H9 (cell line): ENCODE measurements around the gene ZC3HAV1. TPM values are rescaled to one million over a fixed set of nuclear protein-coding genes. Genes with fewer than 3 reads are reported as not detected.

Source experiments
- DNase-seq: peaks from one replicate; pipeline ENCODE4 v3.0.0-alpha.2; 2017
- H2AFZ ChIP-seq: one replicate; pipeline ENCODE4 v1.6.1; 2013; ENCODE audit warnings: mild to moderate bottlenecking, low read length, control low read depth, moderate library complexity
- H2AK5ac ChIP-seq: 2 replicates; pipeline ENCODE4 v1.6.1; 2013; ENCODE audit warnings: low read length, control low read depth, mixed read lengths; ENCODE audit not compliant: insufficient read length
- H2BK120ac ChIP-seq: one replicate; pipeline ENCODE4 v1.6.1; 2013; ENCODE audit warnings: low read depth, mild to moderate bottlenecking, low read length, control low read depth, inconsistent platforms; ENCODE audit not compliant: poor library complexity, severe bottlenecking
- H2BK12ac ChIP-seq: 2 replicates; pipeline ENCODE4 v1.6.1; 2013; ENCODE audit warnings: low read length, control low read depth, mixed read lengths, low read depth; ENCODE audit not compliant: insufficient read length
- H2BK15ac ChIP-seq: 2 replicates; pipeline ENCODE4 v1.6.1; 2013; ENCODE audit warnings: low read depth, low read length, control low read depth
- H2BK20ac ChIP-seq: one replicate; pipeline ENCODE4 v1.6.1; 2013; ENCODE audit warnings: low read depth, mild to moderate bottlenecking, low read length, control low read depth, inconsistent platforms; ENCODE audit not compliant: poor library complexity, severe bottlenecking
- H2BK5ac ChIP-seq: 2 replicates; pipeline ENCODE4 v1.6.1; 2013; ENCODE audit warnings: low read length, control low read depth, mixed read lengths; ENCODE audit not compliant: insufficient read length
- H3K14ac ChIP-seq: 2 replicates; pipeline ENCODE4 v1.6.1; 2013; ENCODE audit warnings: low read length, control low read depth; ENCODE audit not compliant: insufficient read depth
- H3K18ac ChIP-seq: 2 replicates; pipeline ENCODE4 v1.6.1; 2013; ENCODE audit warnings: low read depth, mild to moderate bottlenecking, mixed read lengths, low read length, control low read depth; ENCODE audit not compliant: insufficient read length
- H3K23ac ChIP-seq: 2 replicates; pipeline ENCODE4 v1.6.1; 2013; ENCODE audit warnings: low read length, control low read depth, mixed read lengths, low read depth; ENCODE audit not compliant: insufficient read length
- H3K23me2 ChIP-seq: 2 replicates; pipeline ENCODE4 v1.6.1; 2013; ENCODE audit warnings: low read depth, mild to moderate bottlenecking, mixed read lengths, low read length, control low read depth; ENCODE audit not compliant: insufficient read length, poor library complexity, severe bottlenecking
- H3K27ac ChIP-seq: 2 replicates; pipeline ENCODE4 v1.5.1; 2013; ENCODE audit warnings: low read length, control low read depth, mixed read lengths, low read depth; ENCODE audit not compliant: insufficient read length
- H3K27me3 ChIP-seq: 2 replicates; pipeline ENCODE4 v1.6.1; 2013; ENCODE audit warnings: low read length, control low read depth, inconsistent platforms; ENCODE audit not compliant: insufficient read depth
- H3K4ac ChIP-seq: 2 replicates; pipeline ENCODE4 v1.6.1; 2013; ENCODE audit warnings: low read depth, mild to moderate bottlenecking, control low read depth, inconsistent platforms, low read length, moderate library complexity
- H3K4me1 ChIP-seq: 2 replicates; pipeline ENCODE4 v1.6.1; 2013; ENCODE audit warnings: low read length, control low read depth, inconsistent platforms; ENCODE audit not compliant: insufficient read depth
- H3K4me2 ChIP-seq: 2 replicates; pipeline ENCODE4 v1.6.1; 2013; ENCODE audit warnings: low read length, control low read depth, mixed read lengths; ENCODE audit not compliant: insufficient read length, insufficient read depth
- H3K56ac ChIP-seq: 2 replicates; pipeline ENCODE4 v1.6.1; 2013; ENCODE audit warnings: low read depth, mild to moderate bottlenecking, mixed read lengths, low read length, control low read depth; ENCODE audit not compliant: insufficient read length
- H3K79me1 ChIP-seq: 2 replicates; pipeline ENCODE4 v1.6.1; 2013; ENCODE audit warnings: low read depth, mild to moderate bottlenecking, moderate library complexity, low read length, control low read depth, inconsistent platforms; ENCODE audit not compliant: insufficient read depth, poor library complexity, severe bottlenecking
- H3K79me2 ChIP-seq: 2 replicates; pipeline ENCODE4 v1.6.1; 2013; ENCODE audit warnings: low read length, control low read depth, inconsistent platforms; ENCODE audit not compliant: insufficient read depth
- H3K9ac ChIP-seq: 2 replicates; pipeline ENCODE4 v1.6.1; 2013; ENCODE audit warnings: low read length, control low read depth, mixed read lengths; ENCODE audit not compliant: insufficient read length; ENCODE audit errors: extremely low read depth
- H3K9me3 ChIP-seq: one replicate; pipeline ENCODE4 v1.6.1; 2013; ENCODE audit warnings: low read depth, low read length, inconsistent platforms; ENCODE audit not compliant: control insufficient read depth
- H3T11ph ChIP-seq: one replicate; pipeline ENCODE4 v1.6.1; 2013; ENCODE audit warnings: mild to moderate bottlenecking, low read length, control low read depth, inconsistent platforms
- H4K20me1 ChIP-seq: one replicate; pipeline ENCODE4 v1.6.1; 2013; ENCODE audit not compliant: control insufficient read depth, insufficient read length, insufficient read depth
- H4K5ac ChIP-seq: 2 replicates; pipeline ENCODE4 v1.6.1; 2013; ENCODE audit warnings: low read depth, mild to moderate bottlenecking, mixed read lengths, low read length, control low read depth; ENCODE audit not compliant: insufficient read length
- H4K8ac ChIP-seq: replicated peaks from 2 replicates; pipeline ENCODE4 v1.6.1; 2013; ENCODE audit warnings: low read length, control low read depth, mixed read lengths, low read depth; ENCODE audit not compliant: insufficient read length
- H4K91ac ChIP-seq: 2 replicates; pipeline ENCODE4 v1.6.1; 2013; ENCODE audit warnings: low read depth, mild to moderate bottlenecking, moderate library complexity, mixed read lengths, low read length, control low read depth; ENCODE audit not compliant: insufficient read length
- H3K27ac Mint-ChIP-seq, 3 experiments: 2 replicates in 2 of 3; 3 replicates in 1 of 3; pipeline ENCODE4 v1.8.0; 2020 to 2021; ENCODE audit warnings: mixed read lengths in 3 of 3, mild to moderate bottlenecking in 1 of 3, moderate library complexity in 1 of 3
- H3K27me3 Mint-ChIP-seq: 2 replicates; pipeline ENCODE4 v1.8.0; 2021; ENCODE audit warnings: low read depth, mild to moderate bottlenecking, moderate library complexity, mixed read lengths
- H3K36me3 Mint-ChIP-seq, 3 experiments: 2 replicates in 2 of 3; 3 replicates in 1 of 3; pipeline ENCODE4 v1.8.0; 2020 to 2021; ENCODE audit warnings: low read depth in 3 of 3, mixed read lengths in 3 of 3; ENCODE audit not compliant: insufficient read depth in 1 of 3
- H3K4me1 Mint-ChIP-seq, 2 experiments: 2 replicates each; pipeline ENCODE4 v1.8.0; 2020; ENCODE audit warnings: mixed read lengths in 2 of 2
- H3K4me3 Mint-ChIP-seq, 2 experiments: 2 replicates in 1 of 2; 3 replicates in 1 of 2; pipeline ENCODE4 v1.8.0; 2020 to 2021; ENCODE audit warnings: mild to moderate bottlenecking in 2 of 2, mixed read lengths in 2 of 2, moderate library complexity in 1 of 2
- H3K9me3 Mint-ChIP-seq, 2 experiments: 2 replicates in 1 of 2; 3 replicates in 1 of 2; pipeline ENCODE4 v1.8.0; 2020; ENCODE audit warnings: mild to moderate bottlenecking in 2 of 2, mixed read lengths in 2 of 2, moderate library complexity in 1 of 2
- WGBS: extraction: QIAGEN DNeasy Blood & Tissue Kit; methylation state at CpG from one replicate; pipeline ENCODE4 v1.1.7; 2013; ENCODE audit warnings: missing lambda C conversion rate, low lambda C conversion rate, mixed read lengths; ENCODE audit not compliant: insufficient read length; ENCODE audit errors: extremely low coverage; 5-methylcytosine and 5-hydroxymethylcytosine counted together
- total RNA-seq: library from RNA; stranded (reverse); gene quantifications from 2 replicates; pipeline ENCODE4 v1.2.1, GENCODE V29; 2021
- TF ChIP-seq, protein P1 (sequence below): fragments of 200-600 bp; sonication (generic); conservative IDR thresholded peaks from 3 replicates; pipeline ENCODE4 v1.8.0; 2021; ENCODE audit warnings: antibody characterized with exemption, mild to moderate bottlenecking

Gene ZC3HAV1
- total RNA-seq, 1 experiment from 2014 or later, result 32.8 TPM

DNA sequence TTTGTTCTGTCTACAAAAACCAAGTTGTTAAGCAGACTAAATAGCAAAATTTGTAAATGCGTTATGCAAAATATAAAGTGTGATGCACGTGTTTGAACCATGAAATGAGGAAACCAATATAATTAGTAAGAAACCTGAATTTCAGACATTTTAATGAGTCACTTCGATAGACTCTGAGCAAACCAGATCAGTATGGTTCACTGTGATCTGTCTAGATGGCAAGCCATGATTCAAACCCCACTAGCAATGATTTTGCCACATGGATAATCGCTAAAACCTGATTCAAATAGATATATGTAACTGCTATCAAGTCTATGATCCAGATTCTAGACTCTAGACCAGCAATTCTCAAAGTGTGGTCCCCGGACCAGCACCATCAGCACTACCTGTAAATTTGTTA, 24.8 kb downstream of the ZC3HAV1 start:
- no peak overlapping the region for H3K18ac ChIP-seq
- TF ChIP-seq, protein P1, sequence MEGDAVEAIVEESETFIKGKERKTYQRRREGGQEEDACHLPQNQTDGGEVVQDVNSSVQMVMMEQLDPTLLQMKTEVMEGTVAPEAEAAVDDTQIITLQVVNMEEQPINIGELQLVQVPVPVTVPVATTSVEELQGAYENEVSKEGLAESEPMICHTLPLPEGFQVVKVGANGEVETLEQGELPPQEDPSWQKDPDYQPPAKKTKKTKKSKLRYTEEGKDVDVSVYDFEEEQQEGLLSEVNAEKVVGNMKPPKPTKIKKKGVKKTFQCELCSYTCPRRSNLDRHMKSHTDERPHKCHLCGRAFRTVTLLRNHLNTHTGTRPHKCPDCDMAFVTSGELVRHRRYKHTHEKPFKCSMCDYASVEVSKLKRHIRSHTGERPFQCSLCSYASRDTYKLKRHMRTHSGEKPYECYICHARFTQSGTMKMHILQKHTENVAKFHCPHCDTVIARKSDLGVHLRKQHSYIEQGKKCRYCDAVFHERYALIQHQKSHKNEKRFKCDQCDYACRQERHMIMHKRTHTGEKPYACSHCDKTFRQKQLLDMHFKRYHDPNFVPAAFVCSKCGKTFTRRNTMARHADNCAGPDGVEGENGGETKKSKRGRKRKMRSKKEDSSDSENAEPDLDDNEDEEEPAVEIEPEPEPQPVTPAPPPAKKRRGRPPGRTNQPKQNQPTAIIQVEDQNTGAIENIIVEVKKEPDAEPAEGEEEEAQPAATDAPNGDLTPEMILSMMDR, result no peak
- no peak overlapping the region for H4K91ac ChIP-seq
- H3K4me1 ChIP-seq, result no peaks in the 10 kb centered on the region
- Mint-ChIP-seq H3K27ac (no peak overlapping the region), H3K36me3 (peaks cover 40 to 79% (median 46%) of the 10 kb centered on the region in 3 experiments), H3K4me1 (no peaks in the 10 kb centered on the region), H3K4me3 (no peak overlapping the region), H3K9me3 (peaks cover 0 to 4% of the 10 kb centered on the region in 2 experiments; a peak in 1 of 5 replicates), H3K27me3 (no peaks in the 10 kb centered on the region)
- no peak overlapping the region for H3K14ac ChIP-seq
- H3K4ac ChIP-seq, result no peak overlapping the region
- no peak overlapping the region for H2BK15ac ChIP-seq
- no peak overlapping the region for H2AFZ ChIP-seq
- no peak for DNase-seq
- no peaks in the 10 kb centered on the region for H3K23me2 ChIP-seq
- no peak overlapping the region for H3K23ac ChIP-seq
- no peak overlapping the region for H2BK5ac ChIP-seq
- WGBS, result no CpG with 5 or more reads among the region's 5 CpGs
- no peak overlapping the region for H4K5ac ChIP-seq
- no peak overlapping the region for H2BK12ac ChIP-seq
- H3K79me2 ChIP-seq, result no peaks in the 10 kb centered on the region
- no peak overlapping the region for H4K8ac ChIP-seq
- H4K20me1 ChIP-seq, result no peaks in the 10 kb centered on the region
- no peak overlapping the region for H3K56ac ChIP-seq
- no peaks in the 10 kb centered on the region for H3K79me1 ChIP-seq
- H3T11ph ChIP-seq, result no peak overlapping the region
- H3K27me3 ChIP-seq, result no peaks in the 10 kb centered on the region
- H2AK5ac ChIP-seq, result no peak overlapping the region
- H3K9me3 ChIP-seq, result no peaks in the 10 kb centered on the region
- H3K27ac ChIP-seq, result no peak overlapping the region
- H2BK20ac ChIP-seq, result no peak overlapping the region
- H3K4me2 ChIP-seq, result no peak overlapping the region
- no peak overlapping the region for H3K9ac ChIP-seq
- no peak overlapping the region for H2BK120ac ChIP-seq
